Mesenchymal stem cell (in vitro differentiated cells and primary cell): Measurements from ENCODE around the gene SLC51B. TPM values are rescaled to one million over a fixed set of nuclear protein-coding genes. Genes with fewer than 3 reads are reported as not detected.

Experiments
- DNase-seq: peaks from one replicate; pipeline ENCODE4 v3.0.0-alpha.2; 2013
- H2AFZ ChIP-seq: one replicate; pipeline ENCODE4 v1.6.1; 2013; ENCODE audit warnings: low read depth, mild to moderate bottlenecking, control low read depth, inconsistent platforms, low read length, moderate library complexity
- H2AK5ac ChIP-seq: 2 replicates; pipeline ENCODE4 v1.6.1; 2013; ENCODE audit warnings: low read length, moderate library complexity, mild to moderate bottlenecking, inconsistent platforms; ENCODE audit not compliant: severe bottlenecking
- H2BK120ac ChIP-seq: one replicate; pipeline ENCODE4 v1.6.1; 2013; ENCODE audit warnings: low read depth, mild to moderate bottlenecking, inconsistent platforms, low read length, moderate library complexity
- H2BK12ac ChIP-seq, 2 experiments: one replicate each; pipeline ENCODE4 v1.6.1; 2013; ENCODE audit warnings: inconsistent platforms in 2 of 2, low read length in 2 of 2, mild to moderate bottlenecking in 2 of 2, moderate library complexity in 2 of 2, control low read depth in 1 of 2
- H2BK15ac ChIP-seq: one replicate; pipeline ENCODE4 v1.6.1; 2013; ENCODE audit warnings: mild to moderate bottlenecking, low read depth, inconsistent platforms; ENCODE audit not compliant: poor library complexity, severe bottlenecking
- H2BK5ac ChIP-seq: 2 replicates; pipeline ENCODE4 v1.6.1; 2013; ENCODE audit warnings: low read depth, mild to moderate bottlenecking, low read length, control low read depth, inconsistent platforms; ENCODE audit not compliant: poor library complexity, severe bottlenecking
- H3K14ac ChIP-seq, 2 experiments: one replicate each; pipeline ENCODE4 v1.6.1; 2013; ENCODE audit warnings: inconsistent platforms in 2 of 2, low read length in 2 of 2, control low read depth in 1 of 2, mild to moderate bottlenecking in 1 of 2, moderate library complexity in 1 of 2
- H3K18ac ChIP-seq, 2 experiments: one replicate each; pipeline ENCODE4 v1.6.1; 2013; ENCODE audit warnings: inconsistent platforms in 2 of 2, low read length in 2 of 2, control low read depth in 1 of 2, low read depth in 1 of 2, mild to moderate bottlenecking in 1 of 2
- H3K23ac ChIP-seq, 2 experiments: one replicate each; pipeline ENCODE4 v1.6.1; 2013; ENCODE audit warnings: inconsistent platforms in 2 of 2, low read length in 2 of 2, mild to moderate bottlenecking in 2 of 2, moderate library complexity in 2 of 2, control low read depth in 1 of 2
- H3K27ac ChIP-seq: 2 replicates; pipeline ENCODE4 v1.5.1; 2013; ENCODE audit warnings: mild to moderate bottlenecking, moderate library complexity, low read length, control low read depth, inconsistent platforms; ENCODE audit not compliant: poor library complexity, severe bottlenecking
- H3K27me3 ChIP-seq, 2 experiments: 2 replicates each; pipeline versions ENCODE4 v1.6.1 to v1.7.0; 2013; ENCODE audit warnings: low read length in 2 of 2, mild to moderate bottlenecking in 2 of 2, moderate library complexity in 2 of 2, control low read depth in 1 of 2, inconsistent platforms in 1 of 2; ENCODE audit not compliant: control insufficient read depth in 1 of 2, insufficient read depth in 1 of 2
- H3K36me3 ChIP-seq, 2 experiments: 2 replicates each; pipeline versions ENCODE4 v1.6.1 to v1.7.0; 2013; ENCODE audit warnings: low read length in 2 of 2, control low read depth in 1 of 2, inconsistent platforms in 1 of 2, low read depth in 1 of 2, mild to moderate bottlenecking in 1 of 2; ENCODE audit not compliant: insufficient read depth in 2 of 2, control insufficient read depth in 1 of 2
- H3K4ac ChIP-seq, 2 experiments: one replicate each; pipeline ENCODE4 v1.6.1; 2013; ENCODE audit warnings: inconsistent platforms in 2 of 2, low read length in 2 of 2, mild to moderate bottlenecking in 2 of 2, moderate library complexity in 2 of 2, control low read depth in 1 of 2, low read depth in 1 of 2
- H3K4me1 ChIP-seq: 2 replicates; pipeline ENCODE4 v1.6.1; 2013; ENCODE audit warnings: low read depth, low read length, control low read depth; ENCODE audit not compliant: control insufficient read depth, insufficient read depth
- H3K4me2 ChIP-seq: 2 replicates; pipeline ENCODE4 v1.6.1; 2013; ENCODE audit warnings: low read length, mild to moderate bottlenecking, inconsistent platforms; ENCODE audit not compliant: poor library complexity, severe bottlenecking
- H3K4me3 ChIP-seq, 2 experiments: 2 replicates each; pipeline versions ENCODE4 v1.5.1 to v1.7.0; 2013; ENCODE audit warnings: low read length in 2 of 2, mild to moderate bottlenecking in 2 of 2, control low read depth in 1 of 2, low read depth in 1 of 2; ENCODE audit not compliant: insufficient read depth in 1 of 2
- H3K79me1 ChIP-seq: replicated peaks from 2 replicates; pipeline ENCODE4 v1.6.1; 2013; ENCODE audit warnings: mild to moderate bottlenecking, control low read depth, low read length, inconsistent platforms; ENCODE audit not compliant: poor library complexity, severe bottlenecking
- H3K9ac ChIP-seq: 2 replicates; pipeline ENCODE4 v1.7.0; 2013; ENCODE audit warnings: mild to moderate bottlenecking, low read length, moderate library complexity
- H3K9me3 ChIP-seq: 2 replicates; pipeline ENCODE4 v1.7.0; 2013; ENCODE audit warnings: mild to moderate bottlenecking, low read length; ENCODE audit not compliant: control insufficient read depth
- H4K8ac ChIP-seq: one replicate; pipeline ENCODE4 v1.6.1; 2013; ENCODE audit warnings: inconsistent platforms, mild to moderate bottlenecking, low read length, moderate library complexity
- H4K91ac ChIP-seq: one replicate; pipeline ENCODE4 v1.6.1; 2013; ENCODE audit warnings: mild to moderate bottlenecking, low read length, inconsistent platforms
- WGBS: methylation state at CpG from one replicate; pipeline ENCODE4 v1.1.7; 2013; ENCODE audit warnings: mixed read lengths; 5-methylcytosine and 5-hydroxymethylcytosine counted together
- polyA plus RNA-seq, 2 experiments: library from polyadenylated mRNA; stranded (reverse); fragments of 200-250 nt; gene quantifications; one replicate each; pipeline ENCODE4 v1.2.3, GENCODE V29; 2013

Gene SLC51B
- polyA plus RNA-seq (2013, experiment 1 of 2), result 0.91 TPM
- polyA plus RNA-seq (2013, experiment 2 of 2), result 1.2 TPM

DNA sequence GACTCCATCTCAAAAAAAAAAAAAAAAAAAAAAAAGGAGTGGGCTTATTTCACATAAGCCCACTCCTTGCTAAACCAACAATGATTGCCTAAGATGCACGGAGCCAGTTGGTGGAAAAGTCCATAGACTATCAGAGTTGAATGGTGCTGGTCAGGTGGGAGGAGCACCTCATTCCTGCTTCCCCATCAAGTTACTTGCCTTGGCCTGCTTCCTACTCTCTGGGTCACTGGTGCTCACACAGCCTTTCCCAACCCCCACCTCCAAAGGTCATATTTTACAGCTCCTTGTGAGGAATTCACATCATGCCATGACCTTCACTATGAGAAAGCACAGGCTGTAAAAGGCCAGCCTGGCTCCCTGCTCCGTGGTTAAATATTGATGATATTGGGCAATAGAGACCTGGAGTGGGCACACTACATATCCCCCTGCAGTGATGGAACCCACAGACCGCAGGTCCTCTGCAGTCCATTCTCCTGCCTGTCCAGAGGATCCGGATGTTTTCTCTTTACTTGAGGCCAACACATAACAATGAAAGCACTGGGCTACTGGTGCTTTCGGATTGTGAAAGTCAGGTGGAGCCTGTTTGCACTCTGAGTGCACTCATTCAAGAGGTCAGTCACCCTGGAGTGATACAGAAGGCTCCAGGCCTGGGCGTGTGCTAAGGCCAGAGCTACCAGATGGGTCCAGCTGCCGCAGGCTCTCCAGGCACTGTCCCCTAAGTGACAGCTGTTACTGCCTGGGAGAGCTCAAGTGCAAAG lies at the start of gene SLC51B:
TSS of gene SLC51B (plus strand) at position 664 of the 758 bp plus-strand sequence. CDS start 4,618 bp downstream, outside the sequence.
- no peak within 1 kb of the TSS for H3K4me2 ChIP-seq
- H3K27me3 ChIP-seq, result no peaks in the 10 kb centered on the region
- no peak within 1 kb of the TSS for H2AFZ ChIP-seq
- H3K9me3 ChIP-seq, result no peaks in the 10 kb centered on the region
- H3K4me3 ChIP-seq, result no peak within 1 kb of the TSS
- no peaks in the 10 kb centered on the region for H3K79me1 ChIP-seq
- no peak within 1 kb of the TSS for H4K91ac ChIP-seq
- 62% methylated on average over 7 of the region's 7 CpGs for WGBS
- H3K27ac ChIP-seq, result no peak within 1 kb of the TSS
- H2BK120ac ChIP-seq, result no peak within 1 kb of the TSS
- H3K4me1 ChIP-seq, result peaks cover 16% of the 10 kb centered on the region
- no peak within 1 kb of the TSS for H2BK15ac ChIP-seq
- no peak within 1 kb of the TSS for H3K14ac ChIP-seq
- peak within 1 kb of the TSS in 1 of 2 experiments; percentile 47 for H2BK12ac ChIP-seq
- no peak within 1 kb of the TSS for H3K18ac ChIP-seq
- no peak within 1 kb of the TSS for H3K23ac ChIP-seq
- no peak within 1 kb of the TSS for H2AK5ac ChIP-seq
- no peak within 1 kb of the TSS for H3K4ac ChIP-seq
- H4K8ac ChIP-seq, result no peak within 1 kb of the TSS
- no peaks in the 10 kb centered on the region for H3K36me3 ChIP-seq
- peak; percentile 84 for DNase-seq
- H2BK5ac ChIP-seq, result no peak within 1 kb of the TSS
- no peak within 1 kb of the TSS for H3K9ac ChIP-seq

DNA sequence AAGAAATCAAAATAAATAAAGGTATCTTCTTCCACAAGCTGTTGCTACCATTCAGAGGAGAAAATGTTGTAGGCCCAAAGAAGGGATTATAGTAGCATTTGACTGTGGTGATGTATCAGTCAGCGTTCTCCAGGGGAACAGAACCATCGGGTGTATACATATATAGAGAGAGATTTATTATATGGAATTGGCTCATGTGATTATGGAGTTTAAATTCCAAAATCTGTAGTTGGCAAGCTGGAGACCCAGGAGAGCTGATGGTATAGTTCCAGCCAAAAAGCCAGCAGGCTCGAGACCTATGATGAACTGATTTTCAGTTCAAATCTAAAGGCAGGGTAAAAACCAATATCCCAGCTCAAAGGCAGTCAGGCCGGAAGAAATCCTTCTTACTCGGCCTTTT lies 48.1 kb upstream of the SLC51B start:
- H3K79me1 ChIP-seq, result no peaks in the 10 kb centered on the region
- H3K9ac ChIP-seq, result no peak overlapping the region
- H2BK12ac ChIP-seq, result no peak overlapping the region
- no peak for DNase-seq
- H3K4ac ChIP-seq, result no peak overlapping the region
- no peak overlapping the region for H3K27ac ChIP-seq
- H3K36me3 ChIP-seq, result peaks cover 0 to 12% of the 10 kb centered on the region in 2 experiments
- H4K8ac ChIP-seq, result no peak overlapping the region
- H3K4me2 ChIP-seq, result no peak overlapping the region
- H2BK15ac ChIP-seq, result no peak overlapping the region
- H4K91ac ChIP-seq, result no peak overlapping the region
- no peak overlapping the region for H2AK5ac ChIP-seq
- H3K4me1 ChIP-seq, result no peaks in the 10 kb centered on the region
- no peak overlapping the region for H3K18ac ChIP-seq
- no peak overlapping the region for H2AFZ ChIP-seq
- H3K9me3 ChIP-seq, result no peaks in the 10 kb centered on the region
- 74% methylated on average over 5 of the region's 5 CpGs for WGBS
- H3K23ac ChIP-seq, result no peak overlapping the region
- no peak overlapping the region for H2BK120ac ChIP-seq
- no peak overlapping the region for H2BK5ac ChIP-seq
- no peak overlapping the region for H3K4me3 ChIP-seq
- H3K27me3 ChIP-seq, result no peaks in the 10 kb centered on the region
- no peak overlapping the region for H3K14ac ChIP-seq

DNA sequence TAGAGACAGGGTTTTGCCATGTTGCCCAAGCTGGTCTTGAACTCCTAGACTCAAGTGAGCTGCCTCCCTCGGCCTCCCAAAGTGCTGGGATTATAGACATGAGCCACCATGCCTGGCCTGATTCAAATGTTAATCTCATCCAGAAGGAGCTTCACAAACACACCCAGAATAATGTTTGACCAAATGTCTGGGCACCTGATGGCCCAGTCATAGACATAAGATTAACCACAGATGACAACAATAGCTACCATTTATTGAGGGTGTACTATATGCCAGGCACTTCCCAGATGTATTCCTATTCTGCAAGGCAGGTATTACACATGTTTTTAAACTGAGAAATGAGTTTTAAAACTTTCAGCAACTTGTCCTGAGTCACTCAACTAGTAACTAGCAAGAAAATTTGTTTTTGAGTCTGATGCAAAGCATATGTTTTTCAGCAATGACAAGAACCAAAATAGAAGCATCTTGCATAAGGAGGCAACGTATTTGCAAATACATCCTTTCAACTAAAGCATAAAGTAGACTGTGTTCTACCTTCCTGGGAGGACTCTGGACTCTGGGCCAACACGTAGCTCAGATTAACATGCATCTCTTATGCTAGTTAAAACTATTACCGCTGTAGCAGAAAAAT lies 47.3 kb upstream of the SLC51B start:
- no peaks in the 10 kb centered on the region for H3K27me3 ChIP-seq
- H3K23ac ChIP-seq, result no peak overlapping the region
- no peak overlapping the region for H3K4me2 ChIP-seq
- no peak overlapping the region for H3K27ac ChIP-seq
- no peak overlapping the region for H4K91ac ChIP-seq
- H3K9me3 ChIP-seq, result no peaks in the 10 kb centered on the region
- H3K18ac ChIP-seq, result no peak overlapping the region
- 90% methylated on average over 4 of the region's 4 CpGs for WGBS
- H3K36me3 ChIP-seq, result peaks cover 0 to 17% of the 10 kb centered on the region in 2 experiments
- no peak for DNase-seq
- no peaks in the 10 kb centered on the region for H3K4me1 ChIP-seq
- no peak overlapping the region for H3K14ac ChIP-seq
- no peak overlapping the region for H3K9ac ChIP-seq
- no peak overlapping the region for H2BK5ac ChIP-seq
- H2AFZ ChIP-seq, result no peak overlapping the region
- no peak overlapping the region for H3K4me3 ChIP-seq
- H3K4ac ChIP-seq, result no peak overlapping the region
- no peak overlapping the region for H2AK5ac ChIP-seq
- H2BK15ac ChIP-seq, result no peak overlapping the region
- no peaks in the 10 kb centered on the region for H3K79me1 ChIP-seq
- H4K8ac ChIP-seq, result no peak overlapping the region
- no peak overlapping the region for H2BK120ac ChIP-seq
- no peak overlapping the region for H2BK12ac ChIP-seq

GRCh38 chr15:65004993-65005392 lies 40.2 kb upstream of the SLC51B start:
- H3K4me1 ChIP-seq, result no peaks in the 10 kb centered on the region
- no peak overlapping the region for H3K18ac ChIP-seq
- no peak overlapping the region for H3K4me3 ChIP-seq
- H4K91ac ChIP-seq, result no peak overlapping the region
- no peak overlapping the region for H3K4me2 ChIP-seq
- no peak overlapping the region for H2BK12ac ChIP-seq
- no peak overlapping the region for H3K23ac ChIP-seq
- no peak overlapping the region for H2AK5ac ChIP-seq
- no peak overlapping the region for H2BK15ac ChIP-seq
- no peak overlapping the region for H2BK120ac ChIP-seq
- no peak overlapping the region for H3K27ac ChIP-seq
- WGBS, result 95% methylated on average over 3 of the region's 3 CpGs
- H3K9me3 ChIP-seq, result no peaks in the 10 kb centered on the region
- H3K9ac ChIP-seq, result no peak overlapping the region
- H3K27me3 ChIP-seq, result no peaks in the 10 kb centered on the region
- H2AFZ ChIP-seq, result no peak overlapping the region
- H2BK5ac ChIP-seq, result no peak overlapping the region
- H3K4ac ChIP-seq, result no peak overlapping the region
- no peak for DNase-seq
- H3K14ac ChIP-seq, result no peak overlapping the region
- H4K8ac ChIP-seq, result no peak overlapping the region
- no peaks in the 10 kb centered on the region for H3K79me1 ChIP-seq
- peaks cover 0 to 52% of the 10 kb centered on the region in 2 experiments for H3K36me3 ChIP-seq
